Type B pancreatic cell (in vitro differentiated cells): ENCODE data around the gene IQGAP3. TPM values are rescaled to one million over a fixed set of nuclear protein-coding genes. Genes with fewer than 3 reads are reported as not detected.
A peak's percentile ranks its signal among the peaks of the same experiment; 100 is the strongest.

Source experiments
- DNase-seq: peaks from one replicate; pipeline ENCODE4 v3.0.0; 2021; ENCODE audit warnings: mixed read lengths; ENCODE audit not compliant: unreplicated experiment; ENCODE audit errors: extremely low spot score
- H3K27ac Mint-ChIP-seq: 2 replicates; pipeline ENCODE4 v1.8.0; 2021; ENCODE audit warnings: mild to moderate bottlenecking, mixed read lengths
- H3K27me3 Mint-ChIP-seq: 2 replicates; pipeline ENCODE4 v1.8.0; 2021; ENCODE audit warnings: mixed read lengths
- H3K36me3 Mint-ChIP-seq: 2 replicates; pipeline ENCODE4 v1.8.0; 2021; ENCODE audit warnings: mixed read lengths
- H3K4me1 Mint-ChIP-seq: one replicate; pipeline ENCODE4 v1.8.0; 2021; ENCODE audit warnings: mixed read lengths; ENCODE audit not compliant: unreplicated experiment
- H3K4me3 Mint-ChIP-seq: 2 replicates; pipeline ENCODE4 v1.8.0; 2021; ENCODE audit warnings: mild to moderate bottlenecking, mixed read lengths
- H3K9me3 Mint-ChIP-seq: 2 replicates; pipeline ENCODE4 v1.8.0; 2021; ENCODE audit warnings: mixed read lengths
- total RNA-seq: library from RNA; stranded (reverse); gene quantifications from 2 replicates; pipeline ENCODE4 v1.2.1, GENCODE V29; 2021; ENCODE audit warnings: low replicate concordance
- TF ChIP-seq, protein P1 (sequence below): fragments of 200-600 bp; sonication (generic); conservative IDR thresholded peaks from 2 replicates; pipeline ENCODE4 v1.5.0; 2021; ENCODE audit warnings: antibody characterized with exemption, mild to moderate bottlenecking

IQGAP3 gene
- total RNA-seq, 1 donor from 2014 or later: 35.3 TPM

DNA sequence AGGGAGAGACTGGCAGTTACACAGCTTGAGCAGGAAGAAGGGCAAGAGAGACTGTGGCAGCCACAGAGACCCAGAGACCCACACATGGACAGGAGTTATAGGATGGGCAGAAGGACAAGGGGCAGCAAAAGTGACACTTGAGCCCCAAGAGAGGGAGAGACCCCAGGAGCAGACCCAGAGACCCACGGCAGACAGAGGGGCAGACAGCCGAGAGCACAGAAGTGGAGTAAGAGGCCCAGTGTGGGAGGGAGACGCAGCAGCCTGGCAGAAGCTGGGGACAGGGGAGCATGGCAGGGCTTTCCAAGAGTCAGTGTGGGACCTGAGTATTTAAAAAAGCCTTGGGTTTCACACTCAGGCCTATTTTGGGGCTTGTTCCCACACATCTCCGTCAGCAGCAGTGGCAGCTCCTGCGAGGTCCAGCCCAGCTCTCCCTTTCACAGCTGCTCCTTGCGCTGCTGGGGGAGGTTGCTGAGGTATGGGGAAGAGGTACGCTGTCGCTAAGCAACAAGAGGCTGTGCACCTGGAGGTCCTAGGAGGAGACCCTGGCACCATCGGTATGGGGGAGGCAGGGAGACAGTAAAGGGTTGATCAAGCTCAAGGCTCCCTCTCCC, 62.8 kb downstream of the IQGAP3 start:
- TF ChIP-seq, protein P1, sequence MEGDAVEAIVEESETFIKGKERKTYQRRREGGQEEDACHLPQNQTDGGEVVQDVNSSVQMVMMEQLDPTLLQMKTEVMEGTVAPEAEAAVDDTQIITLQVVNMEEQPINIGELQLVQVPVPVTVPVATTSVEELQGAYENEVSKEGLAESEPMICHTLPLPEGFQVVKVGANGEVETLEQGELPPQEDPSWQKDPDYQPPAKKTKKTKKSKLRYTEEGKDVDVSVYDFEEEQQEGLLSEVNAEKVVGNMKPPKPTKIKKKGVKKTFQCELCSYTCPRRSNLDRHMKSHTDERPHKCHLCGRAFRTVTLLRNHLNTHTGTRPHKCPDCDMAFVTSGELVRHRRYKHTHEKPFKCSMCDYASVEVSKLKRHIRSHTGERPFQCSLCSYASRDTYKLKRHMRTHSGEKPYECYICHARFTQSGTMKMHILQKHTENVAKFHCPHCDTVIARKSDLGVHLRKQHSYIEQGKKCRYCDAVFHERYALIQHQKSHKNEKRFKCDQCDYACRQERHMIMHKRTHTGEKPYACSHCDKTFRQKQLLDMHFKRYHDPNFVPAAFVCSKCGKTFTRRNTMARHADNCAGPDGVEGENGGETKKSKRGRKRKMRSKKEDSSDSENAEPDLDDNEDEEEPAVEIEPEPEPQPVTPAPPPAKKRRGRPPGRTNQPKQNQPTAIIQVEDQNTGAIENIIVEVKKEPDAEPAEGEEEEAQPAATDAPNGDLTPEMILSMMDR: no peak
- H3K36me3 Mint-ChIP-seq: no peaks in the 10 kb centered on the region
- H3K27me3 Mint-ChIP-seq: peaks cover 22% of the 10 kb centered on the region
- H3K4me1 Mint-ChIP-seq: peaks cover 13% of the 10 kb centered on the region
- no peak for DNase-seq
- H3K9me3 Mint-ChIP-seq: peaks cover 5% of the 10 kb centered on the region
- no peak overlapping the region for H3K4me3 Mint-ChIP-seq
- H3K27ac Mint-ChIP-seq: no peak overlapping the region

DNA sequence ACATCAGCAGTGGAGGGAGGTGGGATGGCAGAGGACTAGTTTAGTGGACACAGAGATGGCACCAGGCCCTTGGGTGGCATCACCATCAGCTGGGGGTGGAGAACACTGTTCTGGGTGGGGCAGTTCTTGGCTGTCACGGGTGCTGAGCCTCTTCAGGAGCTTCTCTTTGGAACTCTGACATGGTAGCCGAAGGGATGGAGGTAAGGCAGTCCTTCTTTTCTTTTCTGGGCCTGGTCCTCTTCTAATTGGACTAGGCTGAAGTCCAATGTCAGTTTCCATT, 63.5 kb downstream of the IQGAP3 start:
- TF ChIP-seq, protein P1: no peak
- DNase-seq: no peak
- H3K9me3 Mint-ChIP-seq: peaks cover 5% of the 10 kb centered on the region
- H3K4me3 Mint-ChIP-seq: no peak overlapping the region
- H3K27ac Mint-ChIP-seq: no peak overlapping the region
- peaks cover 22% of the 10 kb centered on the region for H3K27me3 Mint-ChIP-seq
- H3K36me3 Mint-ChIP-seq: no peaks in the 10 kb centered on the region
- H3K4me1 Mint-ChIP-seq: peaks cover 19% of the 10 kb centered on the region

DNA sequence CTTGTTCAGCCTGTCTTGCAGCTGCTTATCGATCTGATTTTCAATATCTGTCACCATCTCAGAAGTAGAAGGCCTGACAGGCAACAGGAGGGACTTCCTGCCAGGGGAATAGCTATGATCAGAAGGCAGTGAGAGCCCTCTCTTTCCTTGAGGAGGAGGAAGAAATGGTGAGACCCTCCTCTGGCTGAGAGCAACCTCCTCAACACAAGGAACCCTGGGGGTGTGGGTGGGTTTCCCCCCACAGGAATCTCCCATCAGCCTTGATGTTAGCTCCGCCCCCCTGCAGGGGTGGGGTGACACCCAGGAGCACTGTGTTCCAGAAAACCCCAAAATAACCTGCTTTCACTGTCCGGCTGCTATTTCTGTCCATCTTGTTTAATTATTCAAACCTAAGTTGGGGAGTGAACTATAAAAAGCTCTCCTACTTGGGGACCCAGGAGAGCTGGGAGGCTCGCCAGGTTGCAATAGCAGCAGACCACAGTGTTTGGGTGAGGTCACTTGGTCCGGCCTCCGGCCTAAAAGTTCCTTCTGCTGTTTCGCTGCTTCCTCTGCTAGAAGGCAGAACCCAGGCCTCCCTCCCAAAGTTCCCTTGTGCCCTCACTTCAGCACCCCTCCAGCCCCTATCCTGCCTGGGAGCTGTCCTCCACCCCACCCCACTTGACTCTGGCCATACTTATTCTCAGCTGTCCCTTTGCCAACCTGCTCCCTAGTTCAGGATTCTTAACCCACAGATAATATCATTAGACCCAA, 64.0 kb downstream of the IQGAP3 start:
- Mint-ChIP-seq H3K36me3 (no peaks in the 10 kb centered on the region), H3K27ac (no peak overlapping the region), H3K27me3 (peaks cover 22% of the 10 kb centered on the region), H3K4me1 (peaks cover 24% of the 10 kb centered on the region), H3K4me3 (no peak overlapping the region), H3K9me3 (peaks cover 5% of the 10 kb centered on the region)
- no peak for DNase-seq
- TF ChIP-seq, protein P1: no peak

DNA sequence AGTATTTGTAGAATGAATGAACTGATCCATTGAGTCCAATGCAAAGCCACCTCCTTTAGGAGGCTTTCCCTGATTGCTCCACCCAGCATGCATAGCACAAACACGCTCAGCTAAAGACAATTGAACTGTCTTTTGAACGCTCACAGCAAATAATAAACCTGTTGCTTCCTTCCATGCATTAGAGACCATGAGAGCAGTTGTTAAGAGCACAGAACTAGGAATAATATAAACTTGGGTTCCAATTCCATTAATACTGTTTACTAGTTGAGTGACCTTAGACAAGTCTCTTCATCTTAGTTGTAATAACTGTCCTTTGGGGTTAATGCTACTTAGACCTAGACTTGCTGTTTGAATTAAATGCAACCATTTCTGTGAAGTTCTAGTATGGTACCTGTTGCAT, 65.9 kb downstream of the IQGAP3 start:
- Mint-ChIP-seq H3K27ac (peak overlapping the region; percentile 93), H3K9me3 (peaks cover 5% of the 10 kb centered on the region), H3K27me3 (peaks cover 12% of the 10 kb centered on the region), H3K4me1 (peaks cover 37% of the 10 kb centered on the region), H3K4me3 (no peak overlapping the region), H3K36me3 (no peaks in the 10 kb centered on the region)
- TF ChIP-seq, protein P1: no peak
- no peak for DNase-seq

DNA sequence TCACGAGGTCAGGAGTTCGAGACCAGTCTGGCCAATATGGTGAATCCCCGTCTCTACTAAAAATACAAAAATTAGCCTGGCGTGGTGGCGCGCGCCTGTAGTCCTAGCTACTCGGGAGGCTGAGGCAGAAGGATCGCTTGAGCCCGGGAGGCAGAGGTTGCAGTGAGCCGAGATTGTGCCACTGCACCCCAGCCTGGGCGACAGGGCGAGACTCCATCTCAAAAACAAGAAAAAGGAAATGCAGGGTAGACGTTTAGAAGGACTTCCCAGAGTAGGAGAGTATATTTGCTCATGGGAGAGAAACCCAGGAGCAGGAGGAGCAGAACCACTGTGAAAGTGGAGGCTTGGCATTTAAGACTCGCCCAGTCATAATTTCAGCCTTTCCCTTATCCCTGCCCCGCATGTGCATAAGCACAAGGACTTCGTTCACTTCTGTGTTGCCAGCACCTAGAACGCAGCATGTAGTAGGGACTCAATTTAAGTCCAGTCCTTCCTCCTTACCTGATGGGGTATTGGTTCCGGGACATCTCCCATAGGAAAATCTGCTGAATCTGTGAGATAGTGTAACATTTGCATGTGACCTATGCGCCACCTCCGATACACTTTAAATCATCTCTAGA, 66.6 kb downstream of the IQGAP3 start:
- DNase-seq: no peak
- Mint-ChIP-seq H3K36me3 (no peaks in the 10 kb centered on the region), H3K4me3 (peak overlapping the region; percentile 90), H3K27me3 (peaks cover 12% of the 10 kb centered on the region), H3K9me3 (peaks cover 5% of the 10 kb centered on the region), H3K4me1 (peaks cover 38% of the 10 kb centered on the region), H3K27ac (peak overlapping the region; percentile 93)
- TF ChIP-seq, protein P1: no peak
